HG02642 (cell line): ENCODE results near the gene VEZF1.
"Not testable (repeated sequence)": the region's sequence is repeated elsewhere in the genome, so short reads cannot be mapped to it uniquely, and the experiment has no call there.

Source experiments
- ATAC-seq: cut with Tn5 transposase; IDR thresholded peaks from one replicate; pipeline ENCODE4 v1.9.1; 2021; ENCODE audit warnings: mild to moderate bottlenecking; ENCODE audit not compliant: unreplicated experiment, poor library complexity

The VEZF1 gene

GRCh38 chr17:57980522-57980921 lies 7.5 kb downstream of the VEZF1 start:
- ATAC-seq: no peak

GRCh38 chr17:57979076-57979475 lies 9.0 kb downstream of the VEZF1 start:
- no peak for ATAC-seq

GRCh38 chr17:57976594-57976993 lies 11.5 kb downstream of the VEZF1 start:
- no peak for ATAC-seq

- ATAC-seq: no peak
These were observed 13.0 kb downstream of the VEZF1 start for GRCh38 chr17:57975044-57975443.

- ATAC-seq: not testable (repeated sequence)
These were observed 13.8 kb downstream of the VEZF1 start for GRCh38 chr17:57974053-57974824.

GRCh38 chr17:57972151-57972550 lies 15.9 kb downstream of the VEZF1 start:
- ATAC-seq: no peak

GRCh38 chr17:57971572-57971971 lies 16.5 kb downstream of the VEZF1 start:
- no peak for ATAC-seq

- no peak for ATAC-seq
These were observed 17.3 kb downstream of the VEZF1 start for GRCh38 chr17:57970710-57971109.

GRCh38 chr17:57968456-57968855 lies 19.6 kb downstream of the VEZF1 start:
- no peak for ATAC-seq

- ATAC-seq: no peak
These were observed 21.2 kb downstream of the VEZF1 start for GRCh38 chr17:57966875-57967274.

GRCh38 chr17:57966246-57966645 lies 21.8 kb downstream of the VEZF1 start:
- ATAC-seq: no peak

GRCh38 chr17:57965521-57966160 lies 22.4 kb downstream of the VEZF1 start:
- ATAC-seq: no peak

- no peak for ATAC-seq
These were observed 24.9 kb downstream of the VEZF1 start for GRCh38 chr17:57963149-57963511.

GRCh38 chr17:57962279-57963148 lies 25.5 kb downstream of the VEZF1 start:
- ATAC-seq: no peak

- ATAC-seq: no peak
These were observed 28.1 kb downstream of the VEZF1 start for GRCh38 chr17:57959929-57960328.

GRCh38 chr17:57958391-57958790 lies 29.7 kb downstream of the VEZF1 start:
- ATAC-seq: not testable (repeated sequence)

GRCh38 chr17:57957886-57958285 lies 30.2 kb downstream of the VEZF1 start:
- no peak for ATAC-seq

GRCh38 chr17:57957120-57957850 lies 30.8 kb downstream of the VEZF1 start:
- no peak for ATAC-seq

- peak; percentile 71 for ATAC-seq
These were observed 31.5 kb downstream of the VEZF1 start for GRCh38 chr17:57956291-57957119.
